BE2C (cell line): ENCODE data around the gene DALRD3. TPM values are rescaled to one million over a fixed set of nuclear protein-coding genes. Genes with fewer than 3 reads are reported as not detected.
A peak's percentile ranks its signal among the peaks of the same experiment; 100 is the strongest.

ENCODE experiments used
- DNase-seq: peaks from one replicate; pipeline ENCODE4 v3.0.0-alpha.2; 2020
- H3K27me3 ChIP-seq: fragments of 250-450 bp; sonication (Bioruptor Pico); 2 replicates; pipeline ENCODE4 v1.5.1; 2020; ENCODE audit warnings: mild to moderate bottlenecking
- H3K36me3 ChIP-seq: fragments of 250-450 bp; sonication (Bioruptor Pico); 2 replicates; pipeline ENCODE4 v1.5.1; 2020; ENCODE audit warnings: mild to moderate bottlenecking
- H3K4me1 ChIP-seq: fragments of 250-450 bp; sonication (Bioruptor Pico); 2 replicates; pipeline ENCODE4 v1.5.1; 2020
- H3K4me3 ChIP-seq: 2 replicates; pipeline ENCODE4 v1.5.1; 2011; ENCODE audit warnings: low read depth, low read length
- H3K9me3 ChIP-seq: fragments of 250-450 bp; sonication (Bioruptor Pico); 2 replicates; pipeline ENCODE4 v1.5.1; 2020
- polyA plus RNA-seq: library from polyadenylated mRNA; unstranded; fragments of >200 nt; gene quantifications from one replicate; pipeline ENCODE4 v1.2.1, GENCODE V29; 2012; ENCODE audit warnings: low read depth, missing spikeins; ENCODE audit not compliant: insufficient read length, insufficient read depth
- TF ChIP-seq, protein P1 (sequence below): IDR thresholded peaks from 2 replicates; pipeline ENCODE4 v1.5.1; 2012; ENCODE audit warnings: mild to moderate bottlenecking, low read depth, low read length

DALRD3 gene, protein sequence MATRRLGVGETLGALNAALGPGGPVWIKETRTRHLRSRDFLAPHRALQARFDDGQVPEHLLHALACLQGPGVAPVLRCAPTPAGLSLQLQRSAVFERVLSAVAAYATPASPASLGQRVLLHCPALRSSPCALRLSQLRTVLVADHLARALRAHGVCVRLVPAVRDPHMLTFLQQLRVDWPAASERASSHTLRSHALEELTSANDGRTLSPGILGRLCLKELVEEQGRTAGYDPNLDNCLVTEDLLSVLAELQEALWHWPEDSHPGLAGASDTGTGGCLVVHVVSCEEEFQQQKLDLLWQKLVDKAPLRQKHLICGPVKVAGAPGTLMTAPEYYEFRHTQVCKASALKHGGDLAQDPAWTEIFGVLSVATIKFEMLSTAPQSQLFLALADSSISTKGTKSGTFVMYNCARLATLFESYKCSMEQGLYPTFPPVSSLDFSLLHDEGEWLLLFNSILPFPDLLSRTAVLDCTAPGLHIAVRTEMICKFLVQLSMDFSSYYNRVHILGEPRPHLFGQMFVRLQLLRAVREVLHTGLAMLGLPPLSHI
- polyA plus RNA-seq: 25.8 TPM

DNA sequence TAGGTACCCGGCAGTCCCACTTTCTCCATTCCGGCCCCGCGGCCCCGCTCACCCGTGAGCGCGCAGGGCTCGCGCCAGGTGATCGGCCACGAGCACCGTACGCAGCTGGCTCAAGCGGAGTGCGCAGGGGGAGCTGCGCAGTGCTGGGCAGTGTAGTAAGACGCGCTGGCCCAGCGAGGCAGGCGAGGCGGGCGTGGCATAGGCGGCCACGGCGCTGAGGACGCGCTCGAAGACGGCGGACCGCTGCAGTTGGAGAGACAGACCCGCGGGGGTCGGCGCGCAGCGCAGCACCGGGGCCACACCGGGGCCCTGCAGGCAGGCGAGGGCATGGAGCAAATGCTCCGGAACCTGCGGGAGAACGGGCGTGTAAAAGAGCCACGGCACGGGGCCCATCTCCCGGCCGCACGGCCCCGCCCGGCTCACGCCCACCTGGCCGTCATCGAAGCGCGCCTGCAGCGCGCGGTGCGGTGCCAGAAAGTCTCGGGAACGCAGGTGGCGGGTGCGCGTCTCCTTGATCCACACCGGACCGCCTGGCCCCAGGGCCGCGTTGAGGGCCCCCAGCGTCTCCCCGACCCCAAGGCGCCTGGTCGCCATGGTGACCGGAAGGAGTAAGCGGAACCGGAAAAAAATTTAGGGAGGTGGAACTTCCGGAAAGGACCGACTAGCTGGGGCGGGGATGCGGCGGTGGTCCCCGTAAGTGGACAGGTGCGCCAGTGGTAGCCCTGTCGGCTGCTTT is at the start of gene DALRD3:
DALRD3 (minus strand) TSS at position 610 of the 736 bp plus-strand sequence; CDS start at position 594, 16 bp downstream.
- TF ChIP-seq, protein P1, sequence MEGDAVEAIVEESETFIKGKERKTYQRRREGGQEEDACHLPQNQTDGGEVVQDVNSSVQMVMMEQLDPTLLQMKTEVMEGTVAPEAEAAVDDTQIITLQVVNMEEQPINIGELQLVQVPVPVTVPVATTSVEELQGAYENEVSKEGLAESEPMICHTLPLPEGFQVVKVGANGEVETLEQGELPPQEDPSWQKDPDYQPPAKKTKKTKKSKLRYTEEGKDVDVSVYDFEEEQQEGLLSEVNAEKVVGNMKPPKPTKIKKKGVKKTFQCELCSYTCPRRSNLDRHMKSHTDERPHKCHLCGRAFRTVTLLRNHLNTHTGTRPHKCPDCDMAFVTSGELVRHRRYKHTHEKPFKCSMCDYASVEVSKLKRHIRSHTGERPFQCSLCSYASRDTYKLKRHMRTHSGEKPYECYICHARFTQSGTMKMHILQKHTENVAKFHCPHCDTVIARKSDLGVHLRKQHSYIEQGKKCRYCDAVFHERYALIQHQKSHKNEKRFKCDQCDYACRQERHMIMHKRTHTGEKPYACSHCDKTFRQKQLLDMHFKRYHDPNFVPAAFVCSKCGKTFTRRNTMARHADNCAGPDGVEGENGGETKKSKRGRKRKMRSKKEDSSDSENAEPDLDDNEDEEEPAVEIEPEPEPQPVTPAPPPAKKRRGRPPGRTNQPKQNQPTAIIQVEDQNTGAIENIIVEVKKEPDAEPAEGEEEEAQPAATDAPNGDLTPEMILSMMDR: no peak

DNA sequence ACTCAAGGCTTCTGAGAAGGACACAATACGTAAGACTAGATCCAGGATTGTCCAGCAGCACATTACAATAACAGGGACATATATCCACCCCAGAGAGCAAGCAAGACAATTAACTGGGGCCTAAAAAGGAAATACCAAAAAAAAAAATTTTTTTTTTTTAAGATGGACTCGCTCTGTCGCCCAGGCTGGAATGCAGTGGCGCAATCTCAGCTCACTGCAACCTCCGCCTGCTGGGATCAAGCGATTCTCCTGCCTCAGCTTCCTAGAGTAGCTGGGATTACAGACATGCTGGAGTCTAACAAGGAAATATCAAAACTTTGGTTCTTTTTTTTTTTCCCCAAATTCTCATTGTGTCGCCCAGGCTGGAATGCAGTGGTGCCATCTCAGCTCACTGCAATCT is 39.6 kb upstream of the DALRD3 start:
- no peaks in the 10 kb centered on the region for H3K27me3 ChIP-seq
- TF ChIP-seq, protein P1: no peak
- H3K4me3 ChIP-seq: no peak overlapping the region
- DNase-seq: no peak
- no peaks in the 10 kb centered on the region for H3K9me3 ChIP-seq
- H3K36me3 ChIP-seq: peaks cover 23% of the 10 kb centered on the region
- no peaks in the 10 kb centered on the region for H3K4me1 ChIP-seq

More for the DNA sequence above, at the start of gene DALRD3:
- no peaks in the 10 kb centered on the region for H3K27me3 ChIP-seq
- H3K9me3 ChIP-seq: no peaks in the 10 kb centered on the region
- DNase-seq: peak; percentile 50
- peaks cover 24% of the 10 kb centered on the region for H3K36me3 ChIP-seq
- H3K4me1 ChIP-seq: no peaks in the 10 kb centered on the region
- H3K4me3 ChIP-seq: peak within 1 kb of the TSS; percentile 70

DNA sequence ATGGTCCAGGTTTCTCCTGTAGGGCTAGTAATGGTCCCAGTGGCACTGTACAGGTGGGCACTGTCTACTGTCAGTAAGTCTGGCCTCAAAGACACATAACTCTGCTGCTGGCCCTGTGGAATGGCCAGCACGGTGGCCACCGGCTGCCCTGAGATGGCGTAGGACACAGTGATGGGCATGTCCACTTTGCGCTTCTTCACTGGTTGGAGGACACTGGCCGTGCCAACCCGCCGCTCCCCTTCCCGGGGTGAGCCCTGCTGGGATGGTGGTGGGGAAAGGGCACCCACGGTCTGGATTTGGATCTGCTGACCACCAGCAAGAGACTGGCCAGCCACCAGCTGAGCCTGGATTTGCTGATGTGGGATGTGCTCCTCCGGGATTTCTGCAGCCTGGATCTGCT is 38.9 kb upstream of the DALRD3 start:
- H3K4me1 ChIP-seq: no peaks in the 10 kb centered on the region
- H3K9me3 ChIP-seq: no peaks in the 10 kb centered on the region
- no peak overlapping the region for H3K4me3 ChIP-seq
- TF ChIP-seq, protein P1: no peak
- H3K36me3 ChIP-seq: peaks cover 23% of the 10 kb centered on the region
- DNase-seq: no peak
- no peaks in the 10 kb centered on the region for H3K27me3 ChIP-seq

DNA sequence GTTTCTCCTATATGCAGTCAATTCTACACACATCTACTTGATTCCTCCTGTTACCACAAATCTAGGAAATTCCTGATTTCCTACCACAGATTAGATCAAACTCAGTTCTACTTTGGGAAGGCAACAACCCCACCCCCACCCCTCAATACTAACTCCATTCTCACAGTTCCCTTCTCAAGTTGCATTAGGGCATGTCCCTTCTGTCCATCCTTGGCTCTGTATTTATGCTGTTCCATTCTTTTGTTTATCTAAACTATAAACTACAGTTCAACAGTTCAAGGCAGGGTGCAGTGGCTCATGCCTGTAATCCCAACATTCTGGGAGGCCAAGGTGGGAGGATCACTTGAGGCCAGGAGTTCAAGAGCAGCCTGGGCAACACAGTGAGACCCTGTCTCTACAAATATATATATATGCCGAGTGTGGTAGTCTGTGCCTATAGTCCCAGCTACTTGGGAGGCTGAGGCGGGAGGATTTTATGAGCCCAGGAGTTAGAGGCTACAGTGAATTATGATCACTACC is 36.0 kb upstream of the DALRD3 start:
- H3K9me3 ChIP-seq: no peaks in the 10 kb centered on the region
- no peak for DNase-seq
- peaks cover 23% of the 10 kb centered on the region for H3K36me3 ChIP-seq
- TF ChIP-seq, protein P1: no peak
- no peaks in the 10 kb centered on the region for H3K4me1 ChIP-seq
- no peaks in the 10 kb centered on the region for H3K27me3 ChIP-seq
- no peak overlapping the region for H3K4me3 ChIP-seq

DNA sequence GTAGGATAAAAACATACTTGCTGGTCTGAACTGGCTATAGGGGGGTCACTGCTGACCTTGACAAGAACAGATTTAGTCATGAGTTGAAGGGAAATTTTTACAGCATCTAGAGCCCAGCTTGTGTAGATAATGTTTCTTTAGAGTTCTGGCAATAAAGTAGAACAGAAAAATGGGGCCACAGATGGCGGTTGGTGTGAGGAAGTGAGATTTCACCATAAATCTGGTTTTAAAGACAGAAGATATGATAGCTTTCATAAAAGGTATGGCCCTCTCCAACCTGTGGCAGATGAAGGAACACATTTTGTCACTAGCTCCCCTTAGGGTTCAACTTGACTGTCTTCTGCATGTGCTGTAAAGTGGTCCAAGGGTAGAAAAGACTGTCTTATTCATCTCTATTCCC is 35.2 kb upstream of the DALRD3 start:
- H3K4me1 ChIP-seq: no peaks in the 10 kb centered on the region
- H3K4me3 ChIP-seq: no peak overlapping the region
- DNase-seq: no peak
- no peaks in the 10 kb centered on the region for H3K27me3 ChIP-seq
- TF ChIP-seq, protein P1: no peak
- peaks cover 23% of the 10 kb centered on the region for H3K36me3 ChIP-seq
- H3K9me3 ChIP-seq: no peaks in the 10 kb centered on the region
